Activated B cell treated with CpG ODN at 0.5 μM for 24 hours (primary cell): ENCODE data around the gene C4B. TPM values are rescaled to one million over a fixed set of nuclear protein-coding genes. Genes with fewer than 3 reads are reported as not detected.
"Not testable (repeated sequence)": the region's sequence is repeated elsewhere in the genome, so short reads cannot be mapped to it uniquely, and the experiment has no call there.

Experiments
- ATAC-seq: fragments of 200-7000 bp; cut with Tn5 transposase; one replicate; pipeline ENCODE4 v1.10.0; 2021; ENCODE audit warnings: low read depth, mild to moderate bottlenecking, moderate library complexity
- CTCF ChIA-PET: fragments of 350-600 bp; sonication (Branson Sonifier 250); formaldehyde crosslinking; loops from one replicate; lab custom pipeline; 2021; ENCODE audit warnings: antibody characterized with exemption; lab: Charles Lee
- POLR2A ChIA-PET: fragments of 350-600 bp; sonication (Branson Sonifier 250); formaldehyde crosslinking; loops from one replicate; lab custom pipeline; 2021; ENCODE audit warnings: antibody characterized with exemption; lab: Charles Lee
- DNase-seq: peaks from one replicate; pipeline ENCODE4 v3.0.0; 2022
- H3K27ac Mint-ChIP-seq: one replicate; pipeline ENCODE4 v1.8.0; 2020; ENCODE audit warnings: mixed read lengths
- H3K27me3 Mint-ChIP-seq: one replicate; pipeline ENCODE4 v1.8.0; 2021; ENCODE audit warnings: mixed read lengths
- H3K36me3 Mint-ChIP-seq: one replicate; pipeline ENCODE4 v1.8.0; 2021; ENCODE audit warnings: low read depth, mixed read lengths
- H3K4me1 Mint-ChIP-seq: one replicate; pipeline ENCODE4 v1.8.0; 2021; ENCODE audit warnings: mixed read lengths
- H3K4me3 Mint-ChIP-seq: one replicate; pipeline ENCODE4 v1.8.0; 2020; ENCODE audit warnings: mild to moderate bottlenecking, mixed read lengths
- H3K9me3 Mint-ChIP-seq: one replicate; pipeline ENCODE4 v1.8.0; 2020; ENCODE audit warnings: mixed read lengths
- CTCF ChIP-seq: fragments of 200-600 bp; IDR thresholded peaks from one replicate; pipeline ENCODE4 v1.8.0; 2022; ENCODE audit warnings: antibody characterized with exemption, mild to moderate bottlenecking
- intact Hi-C: fragments of 100-400 bp; cut with micrococcal nuclease; formaldehyde crosslinking; loops from one replicate; pipeline ENCODE4 v1.15.1; 2024
- total RNA-seq: library from RNA; stranded (reverse); gene quantifications from 2 replicates; pipeline ENCODE4 v1.2.3, GENCODE V29; 2022

C4B gene
- total RNA-seq, 1 donor from 2014 or later, result 5.3 TPM

- Mint-ChIP-seq H3K4me1 (peaks cover 4% of the 10 kb centered on the region), H3K27me3 (peaks cover 10% of the 10 kb centered on the region), H3K9me3 (no peaks in the 10 kb centered on the region), H3K4me3 (no peak overlapping the region), H3K36me3 (no peaks in the 10 kb centered on the region), H3K27ac (no peak overlapping the region)
- TF ChIP-seq CTCF, result no peak
- intact Hi-C loops, result no loop called here
- POLR2A ChIA-PET, result no interaction called here
- DNase-seq (no peak), ATAC-seq (no peak)
- CTCF ChIA-PET, result interaction anchor here (1.3 kb wide), 1 partner anchor 736 kb away, joined by 3 read pairs; no protein-coding TSS in a partner anchor
Observed at GRCh38 chr6:32050562-32050961, 36.0 kb downstream of the C4B start.

GRCh38 chr6:32052626-32053025 lies 38.0 kb downstream of the C4B start:
- ATAC-seq, DNase-seq, POLR2A ChIA-PET, H3K4me1 Mint-ChIP-seq, H3K9me3 Mint-ChIP-seq, H3K27ac Mint-ChIP-seq, H3K4me3 Mint-ChIP-seq, H3K36me3 Mint-ChIP-seq, intact Hi-C loops, CTCF ChIA-PET: not testable (repeated sequence)
- H3K27me3 Mint-ChIP-seq, result peaks cover 16% of the 10 kb centered on the region

- H3K9me3 Mint-ChIP-seq, DNase-seq, ATAC-seq, CTCF ChIA-PET, H3K4me3 Mint-ChIP-seq, intact Hi-C loops, H3K36me3 Mint-ChIP-seq, H3K27ac Mint-ChIP-seq, POLR2A ChIA-PET, H3K4me1 Mint-ChIP-seq: not testable (repeated sequence)
- peaks cover 17% of the 10 kb centered on the region for H3K27me3 Mint-ChIP-seq
Observed at GRCh38 chr6:32053314-32053713, 38.7 kb downstream of the C4B start.

- CTCF ChIA-PET, POLR2A ChIA-PET, H3K4me3 Mint-ChIP-seq, DNase-seq, intact Hi-C loops, ATAC-seq, H3K36me3 Mint-ChIP-seq, H3K4me1 Mint-ChIP-seq, H3K9me3 Mint-ChIP-seq, H3K27ac Mint-ChIP-seq: not testable (repeated sequence)
- H3K27me3 Mint-ChIP-seq, result peaks cover 21% of the 10 kb centered on the region
Observed at GRCh38 chr6:32055756-32056155, 41.2 kb downstream of the C4B start.

- H3K27me3 Mint-ChIP-seq, result peaks cover 19% of the 10 kb centered on the region
- ChIA-PET CTCF (no interaction called here), POLR2A (no interaction called here)
- H3K27ac Mint-ChIP-seq, result no peak overlapping the region
- DNase-seq (no peak), ATAC-seq (no peak)
- H3K4me3 Mint-ChIP-seq, result no peak overlapping the region
- no peak for TF ChIP-seq CTCF
- no peaks in the 10 kb centered on the region for H3K9me3 Mint-ChIP-seq
- no peaks in the 10 kb centered on the region for H3K36me3 Mint-ChIP-seq
- no peaks in the 10 kb centered on the region for H3K4me1 Mint-ChIP-seq
- intact Hi-C loops, result no loop called here
Observed at GRCh38 chr6:32056254-32056653, 41.7 kb downstream of the C4B start.

- Mint-ChIP-seq H3K27ac (no peak overlapping the region), H3K36me3 (no peaks in the 10 kb centered on the region), H3K4me1 (no peaks in the 10 kb centered on the region), H3K27me3 (peaks cover 18% of the 10 kb centered on the region), H3K4me3 (no peak overlapping the region), H3K9me3 (no peaks in the 10 kb centered on the region)
- ChIA-PET POLR2A (no interaction called here), CTCF (no interaction called here)
- intact Hi-C loops, result no loop called here
- TF ChIP-seq CTCF, result no peak
- ATAC-seq, result no peak
- DNase-seq, result no peak
Observed at GRCh38 chr6:32057966-32058365, 43.4 kb downstream of the C4B start.

GRCh38 chr6:32058511-32058963 lies 43.9 kb downstream of the C4B start:
- Mint-ChIP-seq H3K9me3 (no peaks in the 10 kb centered on the region), H3K27me3 (peaks cover 17% of the 10 kb centered on the region), H3K4me1 (no peaks in the 10 kb centered on the region), H3K4me3 (no peak overlapping the region), H3K36me3 (no peaks in the 10 kb centered on the region), H3K27ac (no peak overlapping the region)
- no peak for ATAC-seq
- DNase-seq, result no peak
- ChIA-PET POLR2A (no interaction called here), CTCF (no interaction called here)
- intact Hi-C loops, result no loop called here
- no peak for TF ChIP-seq CTCF
